Measurements from ENCODE around the gene CANT1. TPM values are rescaled to one million over a fixed set of nuclear protein-coding genes. Genes with fewer than 3 reads are reported as not detected.

The CANT1 gene
- total and polyA plus RNA-seq, 9 of the 15 experiments (the other 6 are each of a cell fraction or from before 2014, with no cell fraction given), result 2.7 to 66.4 (median 22.5) TPM

DNA sequence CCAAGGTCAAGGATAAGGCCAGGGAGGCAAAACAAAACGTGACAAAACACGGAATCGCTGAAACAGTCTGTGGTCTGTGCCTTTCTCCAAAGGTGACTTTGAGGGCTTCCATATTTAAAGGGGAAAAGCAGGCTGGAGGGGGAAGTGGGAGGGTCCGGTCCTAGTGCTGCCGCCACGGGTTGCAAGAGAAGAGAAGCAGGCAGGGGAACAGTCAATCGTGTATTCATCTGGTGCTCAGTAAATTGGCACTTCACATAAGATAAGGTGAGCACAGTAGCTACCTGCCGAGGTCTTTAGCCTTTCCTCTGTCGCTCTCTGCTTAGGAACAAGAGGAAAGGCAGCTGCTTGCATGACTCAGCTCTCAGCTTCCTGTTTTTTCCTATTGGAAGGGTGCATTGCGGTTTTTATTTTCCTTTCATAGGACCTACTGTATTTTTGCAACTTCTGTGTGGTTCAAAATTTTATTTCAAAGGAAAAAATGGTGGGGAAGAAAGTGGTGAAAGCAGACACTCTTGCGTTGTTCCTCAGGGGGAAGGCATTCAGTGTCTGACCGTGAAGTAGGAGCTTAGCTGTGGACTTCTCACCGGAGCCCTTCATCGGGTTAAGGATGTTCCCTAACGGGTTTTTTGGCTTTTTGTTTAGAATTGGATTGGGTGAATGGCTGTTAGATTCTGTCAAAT lies 22.8 kb downstream of the CANT1 start (continued):
- TF ChIP-seq, protein P1, sequence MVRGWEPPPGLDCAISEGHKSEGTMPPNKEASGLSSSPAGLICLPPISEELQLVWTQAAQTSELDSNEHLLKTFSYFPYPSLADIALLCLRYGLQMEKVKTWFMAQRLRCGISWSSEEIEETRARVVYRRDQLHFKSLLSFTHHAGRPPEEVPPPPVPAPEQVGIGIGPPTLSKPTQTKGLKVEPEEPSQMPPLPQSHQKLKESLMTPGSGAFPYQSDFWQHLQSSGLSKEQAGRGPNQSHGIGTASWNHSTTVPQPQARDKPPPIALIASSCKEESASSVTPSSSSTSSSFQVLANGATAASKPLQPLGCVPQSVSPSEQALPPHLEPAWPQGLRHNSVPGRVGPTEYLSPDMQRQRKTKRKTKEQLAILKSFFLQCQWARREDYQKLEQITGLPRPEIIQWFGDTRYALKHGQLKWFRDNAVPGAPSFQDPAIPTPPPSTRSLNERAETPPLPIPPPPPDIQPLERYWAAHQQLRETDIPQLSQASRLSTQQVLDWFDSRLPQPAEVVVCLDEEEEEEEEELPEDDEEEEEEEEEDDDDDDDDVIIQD (CRISPR knock-in tag; IDR thresholded peaks at IDR 0.05), result no peak
- TF ChIP-seq ZNF436 (CRISPR knock-in tag; IDR thresholded peaks at IDR 0.05) (no peak), HDAC6 (IDR thresholded peaks at IDR 0.05; ENCODE audit: low read depth, low read length) (no peak), SREBF2 (CRISPR knock-in tag; IDR thresholded peaks at IDR 0.05) (no peak), HEY1 (CRISPR knock-in tag; IDR thresholded peaks at IDR 0.05; ENCODE audit: borderline replicate concordance) (no peak), SMAD2 (IDR thresholded peaks at IDR 0.05; ENCODE audit: low read depth, low read length) (no peak), HDAC3 (IDR thresholded peaks at IDR 0.05; ENCODE audit: borderline replicate concordance, partially characterized antibody) (no peak), RBM39 (optimal IDR thresholded peaks at IDR 0.05; ENCODE audit: low read depth, low read length) (no peak), POLR3A (IDR thresholded peaks at IDR 0.05; ENCODE audit: borderline replicate concordance, extremely low read depth, insufficient read depth, insufficient read length) (no peak)
- TF ChIP-seq, protein P2, sequence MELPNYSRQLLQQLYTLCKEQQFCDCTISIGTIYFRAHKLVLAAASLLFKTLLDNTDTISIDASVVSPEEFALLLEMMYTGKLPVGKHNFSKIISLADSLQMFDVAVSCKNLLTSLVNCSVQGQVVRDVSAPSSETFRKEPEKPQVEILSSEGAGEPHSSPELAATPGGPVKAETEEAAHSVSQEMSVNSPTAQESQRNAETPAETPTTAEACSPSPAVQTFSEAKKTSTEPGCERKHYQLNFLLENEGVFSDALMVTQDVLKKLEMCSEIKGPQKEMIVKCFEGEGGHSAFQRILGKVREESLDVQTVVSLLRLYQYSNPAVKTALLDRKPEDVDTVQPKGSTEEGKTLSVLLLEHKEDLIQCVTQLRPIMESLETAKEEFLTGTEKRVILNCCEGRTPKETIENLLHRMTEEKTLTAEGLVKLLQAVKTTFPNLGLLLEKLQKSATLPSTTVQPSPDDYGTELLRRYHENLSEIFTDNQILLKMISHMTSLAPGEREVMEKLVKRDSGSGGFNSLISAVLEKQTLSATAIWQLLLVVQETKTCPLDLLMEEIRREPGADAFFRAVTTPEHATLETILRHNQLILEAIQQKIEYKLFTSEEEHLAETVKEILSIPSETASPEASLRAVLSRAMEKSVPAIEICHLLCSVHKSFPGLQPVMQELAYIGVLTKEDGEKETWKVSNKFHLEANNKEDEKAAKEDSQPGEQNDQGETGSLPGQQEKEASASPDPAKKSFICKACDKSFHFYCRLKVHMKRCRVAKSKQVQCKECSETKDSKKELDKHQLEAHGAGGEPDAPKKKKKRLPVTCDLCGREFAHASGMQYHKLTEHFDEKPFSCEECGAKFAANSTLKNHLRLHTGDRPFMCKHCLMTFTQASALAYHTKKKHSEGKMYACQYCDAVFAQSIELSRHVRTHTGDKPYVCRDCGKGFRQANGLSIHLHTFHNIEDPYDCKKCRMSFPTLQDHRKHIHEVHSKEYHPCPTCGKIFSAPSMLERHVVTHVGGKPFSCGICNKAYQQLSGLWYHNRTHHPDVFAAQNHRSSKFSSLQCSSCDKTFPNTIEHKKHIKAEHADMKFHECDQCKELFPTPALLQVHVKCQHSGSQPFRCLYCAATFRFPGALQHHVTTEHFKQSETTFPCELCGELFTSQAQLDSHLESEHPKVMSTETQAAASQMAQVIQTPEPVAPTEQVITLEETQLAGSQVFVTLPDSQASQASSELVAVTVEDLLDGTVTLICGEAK (IDR thresholded peaks at IDR 0.05), result no peak
- TF ChIP-seq, protein P2 (CRISPR knock-in tag; IDR thresholded peaks at IDR 0.05), result no peak
- TF ChIP-seq, protein P3, sequence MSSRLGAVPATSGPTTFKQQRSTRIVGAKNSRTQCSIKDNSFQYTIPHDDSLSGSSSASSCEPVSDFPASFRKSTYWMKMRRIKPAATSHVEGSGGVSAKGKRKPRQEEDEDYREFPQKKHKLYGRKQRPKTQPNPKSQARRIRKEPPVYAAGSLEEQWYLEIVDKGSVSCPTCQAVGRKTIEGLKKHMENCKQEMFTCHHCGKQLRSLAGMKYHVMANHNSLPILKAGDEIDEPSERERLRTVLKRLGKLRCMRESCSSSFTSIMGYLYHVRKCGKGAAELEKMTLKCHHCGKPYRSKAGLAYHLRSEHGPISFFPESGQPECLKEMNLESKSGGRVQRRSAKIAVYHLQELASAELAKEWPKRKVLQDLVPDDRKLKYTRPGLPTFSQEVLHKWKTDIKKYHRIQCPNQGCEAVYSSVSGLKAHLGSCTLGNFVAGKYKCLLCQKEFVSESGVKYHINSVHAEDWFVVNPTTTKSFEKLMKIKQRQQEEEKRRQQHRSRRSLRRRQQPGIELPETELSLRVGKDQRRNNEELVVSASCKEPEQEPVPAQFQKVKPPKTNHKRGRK (tag; IDR thresholded peaks at IDR 0.05), result no peak
- TF ChIP-seq, protein P4, sequence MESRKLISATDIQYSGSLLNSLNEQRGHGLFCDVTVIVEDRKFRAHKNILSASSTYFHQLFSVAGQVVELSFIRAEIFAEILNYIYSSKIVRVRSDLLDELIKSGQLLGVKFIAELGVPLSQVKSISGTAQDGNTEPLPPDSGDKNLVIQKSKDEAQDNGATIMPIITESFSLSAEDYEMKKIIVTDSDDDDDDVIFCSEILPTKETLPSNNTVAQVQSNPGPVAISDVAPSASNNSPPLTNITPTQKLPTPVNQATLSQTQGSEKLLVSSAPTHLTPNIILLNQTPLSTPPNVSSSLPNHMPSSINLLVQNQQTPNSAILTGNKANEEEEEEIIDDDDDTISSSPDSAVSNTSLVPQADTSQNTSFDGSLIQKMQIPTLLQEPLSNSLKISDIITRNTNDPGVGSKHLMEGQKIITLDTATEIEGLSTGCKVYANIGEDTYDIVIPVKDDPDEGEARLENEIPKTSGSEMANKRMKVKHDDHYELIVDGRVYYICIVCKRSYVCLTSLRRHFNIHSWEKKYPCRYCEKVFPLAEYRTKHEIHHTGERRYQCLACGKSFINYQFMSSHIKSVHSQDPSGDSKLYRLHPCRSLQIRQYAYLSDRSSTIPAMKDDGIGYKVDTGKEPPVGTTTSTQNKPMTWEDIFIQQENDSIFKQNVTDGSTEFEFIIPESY (CRISPR knock-in tag; IDR thresholded peaks at IDR 0.05), result no peak
